ENCODE measurements around the gene SLC24A3.

- no peak for TF ChIP-seq POLR2A (IDR thresholded peaks at IDR 0.05)
- TF ChIP-seq CTCF (IDR thresholded peaks at IDR 0.05), result no peak
Measured at GRCh38 chr20:19268426-19268825, 56.0 kb downstream of the SLC24A3 start.
